Esophagus muscularis mucosa (tissue), 3 donors: Measurements from ENCODE around the gene CTBP1.

Experiments
- CTCF ChIP-seq, 3 experiments: fragments of 200-600 bp in 2 of 3; fragments of 450-650 bp in 1 of 3; sonication (generic) in 2 of 3; IDR thresholded peaks; one replicate each; pipeline ENCODE4 v1.5.1; 2017 to 2019; ENCODE audit warnings: antibody characterized with exemption in 3 of 3, mild to moderate bottlenecking in 2 of 3, moderate library complexity in 1 of 3
- POLR2A ChIP-seq: fragments of 450-650 bp; IDR thresholded peaks from one replicate; pipeline ENCODE4 v1.6.1; 2017; ENCODE audit warnings: antibody characterized with exemption, moderate library complexity, mild to moderate bottlenecking, low read depth

DNA sequence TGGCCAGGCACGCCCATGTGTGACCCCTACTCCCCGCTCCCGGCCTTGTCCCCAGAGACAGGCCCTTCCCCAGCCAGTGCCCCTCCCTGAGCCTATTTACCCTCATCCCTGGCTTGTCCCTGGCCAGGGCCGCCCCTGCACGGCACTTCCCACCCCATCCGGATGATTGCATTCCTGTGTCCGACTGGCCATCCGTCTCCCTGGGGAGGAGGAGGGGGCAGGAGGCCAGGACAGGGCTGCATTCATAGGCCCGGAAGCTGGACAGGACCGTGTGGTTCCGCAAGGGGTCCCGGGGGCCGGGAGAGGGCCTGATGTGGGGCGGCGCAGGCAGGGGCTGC, 22.8 kb downstream of the CTBP1 start:
- TF ChIP-seq POLR2A = no peak
- TF ChIP-seq CTCF (IDR thresholded peaks at IDR 0.05) = no peak
